Liver (tissue), 3 donors: ENCODE data around the gene DNM3.

Experiments
- JUND ChIP-seq, 2 donors: IDR thresholded peaks; 2 replicates each; pipeline ENCODE4 v1.6.1; 2016; ENCODE audit warnings: antibody characterized with exemption in 2 of 2
- NR2F2 ChIP-seq: IDR thresholded peaks from 2 replicates; pipeline ENCODE4 v1.6.1; 2016; ENCODE audit warnings: antibody characterized with exemption
- RAD21 ChIP-seq, 2 donors: IDR thresholded peaks; 2 replicates each; pipeline ENCODE4 v1.6.1; 2016; ENCODE audit warnings: antibody characterized with exemption in 2 of 2, mild to moderate bottlenecking in 2 of 2
- SP1 ChIP-seq: IDR thresholded peaks from 2 replicates; pipeline ENCODE4 v1.6.1; 2018; ENCODE audit warnings: antibody characterized with exemption, mild to moderate bottlenecking
- TAF1 ChIP-seq: conservative IDR thresholded peaks from 2 replicates; pipeline ENCODE4 v1.6.1; 2016; ENCODE audit warnings: antibody characterized with exemption, mild to moderate bottlenecking
- YY1 ChIP-seq: IDR thresholded peaks from 2 replicates; pipeline ENCODE4 v1.6.1; 2016; ENCODE audit warnings: antibody characterized with exemption, mild to moderate bottlenecking
- TF ChIP-seq, protein P1 (sequence below): fragments of 150-350 bp; IDR thresholded peaks from 2 replicates; pipeline ENCODE4 v1.5.1; 2017; ENCODE audit warnings: improper control_type of control experiment, low read depth, low read length; ENCODE audit not compliant: missing input control
- TF ChIP-seq, protein P2 (sequence below): IDR thresholded peaks from 2 replicates; pipeline ENCODE4 v1.6.1; 2016; ENCODE audit warnings: antibody characterized with exemption
- TF ChIP-seq, protein P3 (sequence below): IDR thresholded peaks from 2 replicates; pipeline ENCODE4 v1.6.1; 2016; ENCODE audit warnings: antibody characterized with exemption
- donor health status: healthy.
- donor health status: healthy.

DNA sequence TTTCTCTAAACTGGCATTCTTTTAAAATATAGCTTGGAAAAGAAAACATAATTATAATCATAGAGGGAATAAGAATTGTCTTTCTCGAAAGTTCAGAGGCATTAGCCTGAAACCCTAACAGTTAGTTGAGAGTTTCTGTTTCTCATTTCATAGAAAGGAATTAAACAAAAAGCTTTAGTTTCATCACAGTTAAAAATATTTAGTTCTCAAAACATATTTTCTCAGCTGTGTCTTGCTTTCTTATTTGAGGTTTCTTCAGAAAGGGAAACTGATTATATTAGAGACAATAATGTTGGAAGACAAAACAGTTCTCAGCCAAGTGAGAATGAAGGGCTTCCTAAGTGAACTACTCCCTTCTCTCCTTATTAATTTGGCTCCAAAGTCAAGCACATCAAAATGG, 503.8 kb downstream of the DNM3 start:
- TF ChIP-seq, protein P1, sequence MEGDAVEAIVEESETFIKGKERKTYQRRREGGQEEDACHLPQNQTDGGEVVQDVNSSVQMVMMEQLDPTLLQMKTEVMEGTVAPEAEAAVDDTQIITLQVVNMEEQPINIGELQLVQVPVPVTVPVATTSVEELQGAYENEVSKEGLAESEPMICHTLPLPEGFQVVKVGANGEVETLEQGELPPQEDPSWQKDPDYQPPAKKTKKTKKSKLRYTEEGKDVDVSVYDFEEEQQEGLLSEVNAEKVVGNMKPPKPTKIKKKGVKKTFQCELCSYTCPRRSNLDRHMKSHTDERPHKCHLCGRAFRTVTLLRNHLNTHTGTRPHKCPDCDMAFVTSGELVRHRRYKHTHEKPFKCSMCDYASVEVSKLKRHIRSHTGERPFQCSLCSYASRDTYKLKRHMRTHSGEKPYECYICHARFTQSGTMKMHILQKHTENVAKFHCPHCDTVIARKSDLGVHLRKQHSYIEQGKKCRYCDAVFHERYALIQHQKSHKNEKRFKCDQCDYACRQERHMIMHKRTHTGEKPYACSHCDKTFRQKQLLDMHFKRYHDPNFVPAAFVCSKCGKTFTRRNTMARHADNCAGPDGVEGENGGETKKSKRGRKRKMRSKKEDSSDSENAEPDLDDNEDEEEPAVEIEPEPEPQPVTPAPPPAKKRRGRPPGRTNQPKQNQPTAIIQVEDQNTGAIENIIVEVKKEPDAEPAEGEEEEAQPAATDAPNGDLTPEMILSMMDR, result no peak
- TF ChIP-seq, protein P2, sequence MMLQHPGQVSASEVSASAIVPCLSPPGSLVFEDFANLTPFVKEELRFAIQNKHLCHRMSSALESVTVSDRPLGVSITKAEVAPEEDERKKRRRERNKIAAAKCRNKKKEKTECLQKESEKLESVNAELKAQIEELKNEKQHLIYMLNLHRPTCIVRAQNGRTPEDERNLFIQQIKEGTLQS, result no peak
- TF ChIP-seq JUND (IDR thresholded peaks at IDR 0.05) (no peak), NR2F2 (no peak), SP1 (no peak), TAF1 (no peak), RAD21 (IDR thresholded peaks at IDR 0.05) (no peak), YY1 (no peak)
- TF ChIP-seq, protein P3, sequence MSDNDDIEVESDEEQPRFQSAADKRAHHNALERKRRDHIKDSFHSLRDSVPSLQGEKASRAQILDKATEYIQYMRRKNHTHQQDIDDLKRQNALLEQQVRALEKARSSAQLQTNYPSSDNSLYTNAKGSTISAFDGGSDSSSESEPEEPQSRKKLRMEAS, result no peak
